Epithelial cell of proximal tubule (primary cell): Measurements from ENCODE around the gene C10orf88. TPM values are rescaled to one million over a fixed set of nuclear protein-coding genes. Genes with fewer than 3 reads are reported as not detected.

Experiments used
- DNase-seq: peaks from one replicate; pipeline ENCODE4 v3.0.0-alpha.2; 2011; ENCODE audit warnings: low read depth
- H3K4me3 ChIP-seq: 2 replicates; pipeline ENCODE4 v1.5.1; 2011; ENCODE audit warnings: low read depth, mild to moderate bottlenecking, low read length
- CTCF ChIP-seq: conservative IDR thresholded peaks from 2 replicates; pipeline ENCODE4 v1.5.1; 2012; ENCODE audit warnings: low read depth, mild to moderate bottlenecking, low read length
- total RNA-seq: library from RNA; depleted of rRNA; stranded (reverse); fragments of >200 nt; gene quantifications from 2 replicates; pipeline ENCODE4 v1.2.3, GENCODE V29; 2015

The C10orf88 gene
- total RNA-seq, 1 donor from 2014 or later, result 3.9 TPM

- DNase-seq, result no peak
- TF ChIP-seq CTCF, result no peak
- H3K4me3 ChIP-seq, result no peak overlapping the region
These were observed 30.7 kb upstream of the C10orf88 start for GRCh38 chr10:122984708-122985107.

GRCh38 chr10:122983898-122984297 lies 29.9 kb upstream of the C10orf88 start:
- no peak for DNase-seq
- no peak for TF ChIP-seq CTCF
- no peak overlapping the region for H3K4me3 ChIP-seq

GRCh38 chr10:122981066-122981464 lies 27.0 kb upstream of the C10orf88 start:
- DNase-seq, result peak; percentile 22
- H3K4me3 ChIP-seq, result peak overlapping the region; percentile 84
- peak; percentile 57 for TF ChIP-seq CTCF

- peak; percentile 47 for DNase-seq
- TF ChIP-seq CTCF, result peak; percentile 82
- H3K4me3 ChIP-seq, result peak within 1 kb of the TSS; percentile 84
These were observed 26.4 kb upstream of the C10orf88 start, which contains the start of gene PSTK for GRCh38 chr10:122980209-122981065. Gene PSTK, plus strand, starts transcription at chr10:122980401. Its CDS starts 79 bp downstream, at chr10:122980480.

GRCh38 chr10:122974543-122975064 lies 20.6 kb upstream of the C10orf88 start:
- no peak for TF ChIP-seq CTCF
- H3K4me3 ChIP-seq, result no peak overlapping the region
- no peak for DNase-seq

GRCh38 chr10:122974023-122974422 lies 20.0 kb upstream of the C10orf88 start:
- H3K4me3 ChIP-seq, result no peak overlapping the region
- DNase-seq, result no peak
- TF ChIP-seq CTCF, result no peak
